Suprapubic skin (tissue), 4 donors: Measurements from ENCODE around the gene LTO1. TPM values are rescaled to one million over a fixed set of nuclear protein-coding genes. Genes with fewer than 3 reads are reported as not detected.
"Not testable (repeated sequence)": the region's sequence is repeated elsewhere in the genome, so short reads cannot be mapped to it uniquely, and the experiment has no call there.

Experiments used
- DNase-seq, 2 donors: peaks; one replicate each; pipeline ENCODE4 v3.0.0-alpha.2; 2019; ENCODE audit warnings: low spot score in 2 of 2
- H3K27ac ChIP-seq: fragments of 200-600 bp; sonication (generic); one replicate; pipeline ENCODE4 v1.5.1; 2019
- H3K27me3 ChIP-seq: fragments of 200-600 bp; sonication (generic); one replicate; pipeline ENCODE4 v1.5.1; 2019
- H3K36me3 ChIP-seq: fragments of 200-600 bp; sonication (generic); one replicate; pipeline ENCODE4 v1.5.1; 2019
- H3K4me1 ChIP-seq: fragments of 200-600 bp; sonication (generic); one replicate; pipeline ENCODE4 v1.5.1; 2019
- H3K4me3 ChIP-seq: fragments of 200-600 bp; sonication (generic); one replicate; pipeline ENCODE4 v1.5.1; 2019; ENCODE audit warnings: mild to moderate bottlenecking
- H3K9me3 ChIP-seq: fragments of 200-600 bp; sonication (generic); one replicate; pipeline ENCODE4 v1.5.1; 2019
- CTCF ChIP-seq, 2 donors: fragments of 200-600 bp in 1 of 2; fragments of 450-650 bp in 1 of 2; sonication (generic) in 1 of 2; IDR thresholded peaks; one replicate each; pipeline ENCODE4 v1.5.1; 2016 to 2019; ENCODE audit warnings: antibody characterized with exemption in 2 of 2, mild to moderate bottlenecking in 1 of 2, moderate library complexity in 1 of 2
- EP300 ChIP-seq: sonication (generic); formaldehyde crosslinking; IDR thresholded peaks from one replicate; pipeline ENCODE4 v1.6.1; 2017; ENCODE audit warnings: antibody characterized with exemption
- POLR2A ChIP-seq, 2 donors: fragments of 450-650 bp; IDR thresholded peaks; one replicate each; pipeline ENCODE4 v1.6.1; 2017; ENCODE audit warnings: antibody characterized with exemption in 2 of 2, mild to moderate bottlenecking in 2 of 2, moderate library complexity in 2 of 2
- POLR2AphosphoS5 ChIP-seq, 3 donors: sonication (generic); formaldehyde crosslinking; IDR thresholded peaks; one replicate each; pipeline ENCODE4 v1.6.1; 2017; ENCODE audit warnings: antibody characterized with exemption in 3 of 3
- WGBS: methylation state at CpG from one replicate; pipeline ENCODE4 v1.1.5; 2018; 5-methylcytosine and 5-hydroxymethylcytosine counted together
- total RNA-seq, 4 donors: library from RNA; depleted of rRNA; stranded (reverse); fragments of >200 nt; gene quantifications; one replicate each; pipeline ENCODE4 v1.1.0, GENCODE V29; 2016

The LTO1 gene
- total RNA-seq, 4 donors from 2014 or later = 20.6 to 41.4 (median 22.7) TPM

- H3K36me3 ChIP-seq = no peaks in the 10 kb centered on the region
- no peaks in the 10 kb centered on the region for H3K9me3 ChIP-seq
- no peak overlapping the region for H3K27ac ChIP-seq
- no peak overlapping the region for H3K4me3 ChIP-seq
- peaks cover 7% of the 10 kb centered on the region for H3K4me1 ChIP-seq
- WGBS = 86% methylated on average over 5 of the region's 5 CpGs
- peaks cover 26% of the 10 kb centered on the region for H3K27me3 ChIP-seq
- DNase-seq = no peak
- no peak for TF ChIP-seq CTCF (IDR thresholded peaks at IDR 0.05)
- no peak for TF ChIP-seq POLR2AphosphoS5 (IDR thresholded peaks at IDR 0.05)
- TF ChIP-seq EP300 = no peak
- TF ChIP-seq POLR2A (IDR thresholded peaks at IDR 0.05) = no peak
Observed at GRCh38 chr11:69689484-69690319, 14.5 kb upstream of the LTO1 start.

GRCh38 chr11:69687969-69688771 is 13.0 kb upstream of the LTO1 start:
- H3K36me3 ChIP-seq, DNase-seq, H3K4me1 ChIP-seq, H3K9me3 ChIP-seq, H3K4me3 ChIP-seq, H3K27ac ChIP-seq: not testable (repeated sequence)
- peaks cover 15% of the 10 kb centered on the region for H3K27me3 ChIP-seq
- 59% methylated on average over 5 of the region's 5 CpGs for WGBS

DNA sequence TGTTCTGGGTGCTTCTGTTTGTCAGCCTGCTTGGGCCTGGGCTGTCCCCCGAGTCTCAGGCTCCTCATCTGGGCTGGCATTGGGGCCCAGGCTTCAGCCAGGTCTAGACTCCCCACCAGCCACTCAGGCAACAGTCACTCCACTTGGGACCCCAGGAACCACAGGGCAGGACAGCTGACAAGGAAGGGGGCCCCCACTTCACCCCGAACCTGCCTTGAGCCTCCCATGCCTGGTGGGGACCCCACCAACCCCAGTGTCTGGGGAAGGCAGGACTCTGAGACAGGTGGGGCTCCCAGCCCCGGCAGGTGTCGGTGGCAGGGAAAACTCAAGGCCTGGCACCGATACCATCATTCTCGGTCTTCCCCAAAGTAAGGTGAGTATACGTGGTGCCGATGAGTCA is 11.7 kb upstream of the LTO1 start:
- TF ChIP-seq CTCF (IDR thresholded peaks at IDR 0.05) (no peak), EP300 (no peak), POLR2A (IDR thresholded peaks at IDR 0.05) (no peak), POLR2AphosphoS5 (IDR thresholded peaks at IDR 0.05) (no peak)
- Histone ChIP-seq H3K27ac (no peak overlapping the region), H3K4me3 (no peak overlapping the region), H3K4me1 (peaks cover 7% of the 10 kb centered on the region), H3K36me3 (no peaks in the 10 kb centered on the region), H3K27me3 (peaks cover 9% of the 10 kb centered on the region), H3K9me3 (no peaks in the 10 kb centered on the region)
- WGBS = 76% methylated on average over 7 of the region's 8 CpGs
- DNase-seq = no peak

DNA sequence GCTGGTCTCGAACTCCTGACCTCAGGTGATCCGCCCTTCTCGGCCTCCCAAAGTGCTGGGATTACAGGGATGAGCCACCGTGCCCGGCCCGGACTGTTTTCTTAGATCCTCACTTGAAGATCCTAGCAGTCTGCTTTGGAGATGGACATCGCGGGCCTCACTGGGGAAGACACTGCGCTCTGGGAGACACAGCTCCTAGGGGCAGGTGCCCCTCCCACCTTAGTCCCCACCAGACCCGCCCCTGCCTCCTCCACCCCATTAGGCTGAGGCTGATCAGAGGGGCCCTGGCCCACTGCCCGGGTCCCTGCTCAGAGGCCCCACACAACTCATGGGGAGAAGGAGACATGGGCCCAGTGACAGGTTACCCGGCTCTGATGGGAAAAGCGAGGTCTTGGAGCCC is 11.3 kb upstream of the LTO1 start:
- H3K9me3 ChIP-seq = no peaks in the 10 kb centered on the region
- TF ChIP-seq POLR2A (IDR thresholded peaks at IDR 0.05) = no peak
- no peak for TF ChIP-seq EP300
- no peak for DNase-seq
- H3K27ac ChIP-seq = no peak overlapping the region
- peaks cover 7% of the 10 kb centered on the region for H3K27me3 ChIP-seq
- 72% methylated on average over 11 of the region's 13 CpGs for WGBS
- no peaks in the 10 kb centered on the region for H3K36me3 ChIP-seq
- H3K4me3 ChIP-seq = no peak overlapping the region
- H3K4me1 ChIP-seq = peaks cover 7% of the 10 kb centered on the region

GRCh38 chr11:69685348-69685747 is 10.2 kb upstream of the LTO1 start:
- 66% methylated on average over 8 of the region's 8 CpGs for WGBS
- H3K4me1 ChIP-seq = peaks cover 7% of the 10 kb centered on the region
- peaks cover 7% of the 10 kb centered on the region for H3K27me3 ChIP-seq
- no peak for DNase-seq
- H3K4me3 ChIP-seq = no peak overlapping the region
- no peak for TF ChIP-seq POLR2A (IDR thresholded peaks at IDR 0.05)
- TF ChIP-seq POLR2AphosphoS5 (IDR thresholded peaks at IDR 0.05) = no peak
- no peak for TF ChIP-seq EP300
- no peak for TF ChIP-seq CTCF (IDR thresholded peaks at IDR 0.05)
- H3K36me3 ChIP-seq = no peaks in the 10 kb centered on the region
- no peaks in the 10 kb centered on the region for H3K9me3 ChIP-seq
- H3K27ac ChIP-seq = no peak overlapping the region

DNA sequence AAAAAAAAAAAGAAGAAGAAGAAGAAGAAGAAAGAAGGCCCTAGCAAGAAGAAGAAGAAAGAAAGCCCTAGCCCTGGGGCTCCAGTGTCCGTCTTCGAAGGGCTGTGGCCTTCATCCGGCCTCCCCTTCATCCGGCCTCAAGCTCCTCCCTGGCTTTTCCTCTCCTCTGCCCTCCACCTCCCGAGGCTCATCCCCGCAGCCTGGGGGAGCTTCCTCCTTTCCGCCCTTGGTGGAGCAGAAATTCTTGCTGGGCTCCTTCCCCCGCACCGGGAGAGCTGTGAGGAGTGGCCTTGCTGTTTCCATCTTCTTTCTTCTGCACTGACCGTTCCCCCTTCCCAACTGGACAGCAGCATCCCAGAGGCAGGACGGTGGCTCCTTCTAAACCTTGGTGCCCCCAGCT is 9.5 kb upstream of the LTO1 start:
- TF ChIP-seq POLR2AphosphoS5 (IDR thresholded peaks at IDR 0.05) = no peak
- no peaks in the 10 kb centered on the region for H3K9me3 ChIP-seq
- peak in 1 of 2 donors; percentile 62 for DNase-seq
- H3K27me3 ChIP-seq = peaks cover 7% of the 10 kb centered on the region
- WGBS = 82% methylated on average over 10 of the region's 11 CpGs
- peaks cover 7% of the 10 kb centered on the region for H3K4me1 ChIP-seq
- no peaks in the 10 kb centered on the region for H3K36me3 ChIP-seq
- no peak overlapping the region for H3K4me3 ChIP-seq
- H3K27ac ChIP-seq = no peak overlapping the region
